HG02763 (cell line): ENCODE results near the gene DTHD1.

ENCODE experiments used
- ATAC-seq: cut with Tn5 transposase; IDR thresholded peaks from one replicate; pipeline ENCODE4 v1.9.1; 2021; ENCODE audit warnings: mild to moderate bottlenecking, moderate library complexity; ENCODE audit not compliant: unreplicated experiment

Gene DTHD1

GRCh38 chr4:36269101-36269500, 12.3 kb upstream of the DTHD1 start:
- ATAC-seq: no peak

- no peak for ATAC-seq
Measured at GRCh38 chr4:36269533-36270173, 11.8 kb upstream of the DTHD1 start.

GRCh38 chr4:36273276-36273675, 8.1 kb upstream of the DTHD1 start:
- no peak for ATAC-seq

- no peak for ATAC-seq
Measured at GRCh38 chr4:36274158-36274557, 7.3 kb upstream of the DTHD1 start.

GRCh38 chr4:36277533-36277932, 3.9 kb upstream of the DTHD1 start:
- no peak for ATAC-seq

GRCh38 chr4:36278789-36279188, 2.6 kb upstream of the DTHD1 start:
- no peak for ATAC-seq

- no peak for ATAC-seq
Measured at GRCh38 chr4:36280555-36280954, 861 bp upstream of the DTHD1 start.

GRCh38 chr4:36282503-36283030, 1.2 kb downstream of the DTHD1 start:
- ATAC-seq: no peak

- ATAC-seq: no peak
Measured at GRCh38 chr4:36283912-36284465, 2.6 kb downstream of the DTHD1 start.

- ATAC-seq: peak; percentile 98
Measured at GRCh38 chr4:36285784-36286480, 4.5 kb downstream of the DTHD1 start.

GRCh38 chr4:36286481-36286871, 5.1 kb downstream of the DTHD1 start:
- ATAC-seq: no peak

- no peak for ATAC-seq
Measured at GRCh38 chr4:36288731-36289426, 7.5 kb downstream of the DTHD1 start.

GRCh38 chr4:36290641-36291040, 9.2 kb downstream of the DTHD1 start:
- ATAC-seq: no peak

GRCh38 chr4:36292556-36293188, 11.3 kb downstream of the DTHD1 start:
- no peak for ATAC-seq

GRCh38 chr4:36301127-36301526, 19.7 kb downstream of the DTHD1 start:
- ATAC-seq: no peak

- ATAC-seq: peak; percentile 88
Measured at GRCh38 chr4:36303426-36304137, 22.2 kb downstream of the DTHD1 start.

GRCh38 chr4:36304138-36304681, 22.8 kb downstream of the DTHD1 start:
- peak; percentile 34 for ATAC-seq

GRCh38 chr4:36308150-36308549, 26.7 kb downstream of the DTHD1 start:
- no peak for ATAC-seq

GRCh38 chr4:36310216-36310615, 28.8 kb downstream of the DTHD1 start:
- ATAC-seq: no peak

GRCh38 chr4:36310793-36311192, 29.4 kb downstream of the DTHD1 start:
- ATAC-seq: peak; percentile 52
